Mucosa of rectum (tissue), 2 donors: ENCODE results near the gene PHF21A.

Source experiments
- H3K27ac ChIP-seq, 2 donors: one replicate each; pipeline ENCODE4 v1.7.0; 2013; ENCODE audit warnings: inconsistent platforms in 2 of 2, low read depth in 2 of 2, low read length in 2 of 2
- H3K27me3 ChIP-seq, 2 donors: one replicate each; pipeline ENCODE4 v1.7.0; 2013; ENCODE audit warnings: low read length in 2 of 2; ENCODE audit not compliant: control insufficient read depth in 2 of 2, insufficient read depth in 2 of 2
- H3K36me3 ChIP-seq, 2 donors: one replicate each; pipeline ENCODE4 v1.7.0; 2013; ENCODE audit warnings: low read length in 2 of 2; ENCODE audit not compliant: control insufficient read depth in 2 of 2, insufficient read depth in 2 of 2
- H3K4me1 ChIP-seq, 2 donors: one replicate each; pipeline ENCODE4 v1.7.0; 2013; ENCODE audit warnings: low read length in 2 of 2, mild to moderate bottlenecking in 1 of 2; ENCODE audit not compliant: control insufficient read depth in 2 of 2, insufficient read depth in 2 of 2
- H3K4me3 ChIP-seq, 2 donors: one replicate each; pipeline ENCODE4 v1.7.0; 2013; ENCODE audit warnings: low read length in 2 of 2
- H3K9ac ChIP-seq, 2 donors: one replicate each; pipeline ENCODE4 v1.7.0; 2013; ENCODE audit warnings: low read length in 2 of 2, low read depth in 1 of 2, mild to moderate bottlenecking in 1 of 2
- H3K9me3 ChIP-seq, 2 donors: one replicate each; pipeline ENCODE4 v1.7.0; 2013; ENCODE audit warnings: low read length in 2 of 2; ENCODE audit not compliant: control insufficient read depth in 2 of 2
- donor health status: healthy.
- donor health status: Normal muscosa, but diverticular disease.

Gene PHF21A

GRCh38 chr11:45933131-45933831 is 188.0 kb downstream of the PHF21A start:
- H3K9me3 ChIP-seq: no peaks in the 10 kb centered on the region
- peaks cover 3 to 10% of the 10 kb centered on the region in 2 donors for H3K4me1 ChIP-seq
- H3K27me3 ChIP-seq: no peaks in the 10 kb centered on the region
- no peak overlapping the region for H3K9ac ChIP-seq
- H3K4me3 ChIP-seq: no peak overlapping the region
- no peak overlapping the region for H3K27ac ChIP-seq
- peaks cover 29 to 36% of the 10 kb centered on the region in 2 donors for H3K36me3 ChIP-seq

- Histone ChIP-seq H3K4me1 (peaks cover 3 to 10% of the 10 kb centered on the region in 2 donors), H3K9me3 (no peaks in the 10 kb centered on the region), H3K36me3 (peaks cover 24 to 32% of the 10 kb centered on the region in 2 donors), H3K9ac (no peak overlapping the region), H3K27me3 (no peaks in the 10 kb centered on the region), H3K27ac (no peak overlapping the region), H3K4me3 (peak overlapping the region in 1 of 2 donors; percentile 23)
These were observed 189.0 kb downstream of the PHF21A start for GRCh38 chr11:45932217-45932616.

DNA sequence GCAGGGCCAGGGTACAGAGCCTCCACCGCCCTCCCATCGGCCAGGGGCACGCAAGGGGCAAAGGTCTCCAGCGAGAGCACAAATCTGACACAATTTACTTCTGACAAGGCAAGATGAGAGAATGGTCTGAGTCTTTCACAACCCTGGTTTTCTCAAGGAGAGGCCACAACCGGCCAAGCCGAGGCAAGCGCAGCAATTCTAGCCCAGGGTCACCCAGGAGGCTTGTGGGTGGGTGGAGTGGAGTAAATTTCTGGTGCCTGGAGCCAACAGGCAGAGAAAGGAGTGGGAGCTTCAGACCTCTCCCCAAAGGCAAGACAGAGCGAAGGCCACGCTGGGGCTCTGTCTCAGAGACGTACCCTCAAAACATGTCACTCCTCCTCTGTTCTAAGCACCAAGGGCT is 189.5 kb downstream of the PHF21A start:
- Histone ChIP-seq H3K36me3 (peaks cover 21 to 29% of the 10 kb centered on the region in 2 donors), H3K9me3 (no peaks in the 10 kb centered on the region), H3K4me1 (peaks cover 3 to 10% of the 10 kb centered on the region in 2 donors), H3K27me3 (no peaks in the 10 kb centered on the region), H3K4me3 (no peak overlapping the region), H3K27ac (no peak overlapping the region), H3K9ac (no peak overlapping the region)

GRCh38 chr11:45930951-45931570 is 190.2 kb downstream of the PHF21A start:
- Histone ChIP-seq H3K4me1 (peaks cover 3 to 10% of the 10 kb centered on the region in 2 donors), H3K27me3 (no peaks in the 10 kb centered on the region), H3K9ac (no peak overlapping the region), H3K36me3 (peaks cover 20 to 28% of the 10 kb centered on the region in 2 donors), H3K4me3 (no peak overlapping the region), H3K9me3 (no peaks in the 10 kb centered on the region), H3K27ac (no peak overlapping the region)

GRCh38 chr11:45930031-45930794 is 191.0 kb downstream of the PHF21A start:
- Histone ChIP-seq H3K36me3 (peaks cover 17 to 20% of the 10 kb centered on the region in 2 donors), H3K4me3 (no peak overlapping the region), H3K9me3 (no peaks in the 10 kb centered on the region), H3K27me3 (no peaks in the 10 kb centered on the region), H3K4me1 (peaks cover 3 to 10% of the 10 kb centered on the region in 2 donors), H3K27ac (peak overlapping the region in 1 of 2 donors; percentile 43), H3K9ac (peak overlapping the region in 1 of 2 donors; percentile 14)

DNA sequence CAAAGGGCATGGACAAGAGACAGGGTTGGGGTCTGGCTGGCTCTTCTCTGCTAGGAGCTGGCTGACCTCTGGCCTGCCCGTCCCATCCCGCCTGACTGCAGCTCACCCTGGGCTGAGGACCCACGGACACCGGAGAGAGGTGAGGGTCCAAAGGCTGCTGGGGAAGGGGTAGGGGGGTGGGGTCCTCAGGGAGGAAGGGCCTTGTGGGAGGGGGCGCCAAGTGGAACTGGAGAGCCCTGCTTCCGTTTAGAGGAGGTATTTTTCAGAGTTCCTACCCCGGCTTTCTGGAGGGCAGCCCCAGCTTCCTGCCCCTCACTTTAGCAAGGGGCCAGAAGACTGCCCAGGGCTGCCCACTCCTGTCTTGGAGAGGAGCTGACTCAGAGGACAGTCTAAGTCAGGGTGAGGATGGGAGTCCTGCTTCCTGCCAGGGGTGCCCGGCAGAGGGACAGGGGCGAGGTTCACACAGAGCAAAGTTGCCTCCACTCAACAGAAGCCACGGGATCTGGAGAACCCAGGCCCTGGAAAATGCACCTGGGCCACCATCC is 191.7 kb downstream of the PHF21A start:
- peaks cover 3 to 10% of the 10 kb centered on the region in 2 donors for H3K4me1 ChIP-seq
- H3K9ac ChIP-seq: no peak overlapping the region
- no peak overlapping the region for H3K4me3 ChIP-seq
- H3K27ac ChIP-seq: peak overlapping the region in 1 of 2 donors; percentile 43
- peaks cover 11 to 14% of the 10 kb centered on the region in 2 donors for H3K36me3 ChIP-seq
- H3K27me3 ChIP-seq: no peaks in the 10 kb centered on the region
- H3K9me3 ChIP-seq: no peaks in the 10 kb centered on the region

DNA sequence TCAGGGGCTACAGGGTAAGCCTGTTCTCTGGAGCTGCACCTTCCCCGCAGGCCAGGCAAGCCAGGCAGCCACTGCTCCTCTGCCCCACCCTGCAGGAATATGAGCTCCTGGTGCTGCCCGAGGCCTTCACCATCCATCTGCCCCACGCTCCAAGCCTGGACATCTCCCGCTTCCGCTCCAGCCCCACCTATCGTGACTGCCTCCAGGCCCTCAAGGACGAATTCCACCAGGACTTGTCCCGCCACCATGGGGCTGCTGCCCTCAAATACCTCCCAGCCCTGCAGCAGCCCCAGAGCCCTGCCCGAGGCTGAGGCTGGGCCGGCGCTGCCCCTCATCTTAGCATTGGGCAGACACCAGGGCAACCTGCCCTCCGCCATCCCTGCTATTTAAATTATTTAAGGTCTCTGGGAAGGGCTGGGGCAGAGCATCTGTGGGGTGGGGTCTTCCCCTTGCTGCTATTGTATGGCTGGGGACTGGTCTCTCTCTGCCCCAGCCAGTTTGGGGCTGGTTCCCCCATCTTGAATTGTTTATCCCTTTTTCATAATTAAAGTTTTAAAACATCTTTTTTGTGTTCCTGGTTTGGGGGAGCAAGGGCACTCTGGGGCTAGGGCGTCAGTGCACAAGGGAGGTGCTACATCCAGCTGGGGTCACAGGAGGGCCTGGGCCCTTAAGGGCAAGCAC is 192.6 kb downstream of the PHF21A start:
- Histone ChIP-seq H3K4me1 (peaks cover 3 to 10% of the 10 kb centered on the region in 2 donors), H3K27ac (no peak overlapping the region), H3K27me3 (no peaks in the 10 kb centered on the region), H3K9me3 (no peaks in the 10 kb centered on the region), H3K4me3 (no peak overlapping the region), H3K36me3 (peaks cover 5 to 7% of the 10 kb centered on the region in 2 donors), H3K9ac (no peak overlapping the region)

DNA sequence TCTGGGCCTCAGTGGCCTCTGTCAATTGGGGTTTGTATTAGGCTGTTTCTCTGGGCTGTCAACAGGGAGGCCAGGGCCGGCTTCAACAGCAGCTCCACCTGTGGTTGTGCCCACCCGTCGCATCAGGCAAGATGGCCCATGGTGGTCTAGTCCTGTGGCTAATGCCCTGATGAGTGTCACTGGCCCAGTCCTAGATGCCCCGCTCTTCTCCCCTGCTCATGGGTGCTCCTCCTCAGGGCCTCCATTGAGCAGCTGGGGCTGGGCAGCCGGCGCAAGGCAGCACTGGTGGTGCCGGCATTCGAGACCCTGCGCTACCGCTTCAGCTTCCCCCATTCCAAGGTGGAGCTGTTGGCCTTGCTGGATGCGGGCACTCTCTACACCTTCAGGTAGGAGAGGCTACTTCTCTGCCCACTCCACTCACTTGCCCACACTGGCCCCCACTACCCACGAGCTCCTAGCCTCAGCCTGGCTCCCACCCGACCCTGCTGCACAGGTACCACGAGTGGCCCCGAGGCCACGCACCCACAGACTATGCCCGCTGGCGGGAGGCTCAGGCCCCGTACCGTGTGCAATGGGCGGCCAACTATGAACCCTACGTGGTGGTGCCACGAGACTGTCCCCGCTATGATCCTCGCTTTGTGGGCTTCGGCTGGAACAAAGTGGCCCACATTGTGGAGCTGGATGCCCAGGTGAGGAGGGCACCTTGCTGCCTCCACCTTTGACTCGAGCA is 193.4 kb downstream of the PHF21A start:
- H3K9ac ChIP-seq: no peak overlapping the region
- no peak overlapping the region for H3K27ac ChIP-seq
- peaks cover 3 to 10% of the 10 kb centered on the region in 2 donors for H3K4me1 ChIP-seq
- peaks cover 5 to 6% of the 10 kb centered on the region in 2 donors for H3K27me3 ChIP-seq
- H3K4me3 ChIP-seq: no peak overlapping the region
- H3K36me3 ChIP-seq: peaks cover 3 to 7% of the 10 kb centered on the region in 2 donors
- H3K9me3 ChIP-seq: no peaks in the 10 kb centered on the region

- H3K27me3 ChIP-seq: peaks cover 5 to 6% of the 10 kb centered on the region in 2 donors
- H3K4me1 ChIP-seq: peaks cover 7 to 10% of the 10 kb centered on the region in 2 donors
- peaks cover 2 to 7% of the 10 kb centered on the region in 2 donors for H3K36me3 ChIP-seq
- no peak overlapping the region for H3K27ac ChIP-seq
- H3K9me3 ChIP-seq: no peaks in the 10 kb centered on the region
- H3K9ac ChIP-seq: no peak overlapping the region
- no peak overlapping the region for H3K4me3 ChIP-seq
These were observed 193.9 kb downstream of the PHF21A start for GRCh38 chr11:45927332-45927683.
